Measurements from ENCODE around the gene FAIM2.
A peak's percentile ranks its signal among the peaks of the same experiment; 100 is the strongest.

Gene FAIM2

DNA sequence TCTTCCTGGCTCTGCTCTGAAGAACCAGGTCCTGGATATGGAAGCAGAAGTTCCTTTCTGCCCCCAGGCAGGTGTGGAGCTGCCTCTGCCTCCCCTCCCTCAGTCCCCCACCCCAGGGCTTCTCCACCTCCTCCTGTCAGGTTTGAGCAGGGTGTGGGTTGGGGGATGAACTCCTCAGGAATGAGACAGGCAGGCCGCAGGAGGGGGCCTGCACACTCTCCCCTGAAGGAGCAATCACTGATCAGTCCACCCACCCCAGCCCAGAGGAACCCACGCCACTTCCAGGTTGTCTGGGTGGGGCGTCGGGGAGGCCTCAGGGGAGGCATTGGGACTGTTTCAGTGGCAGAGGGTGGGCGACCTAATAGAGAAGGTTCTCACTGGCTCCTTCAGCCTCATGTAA, 26.6 kb downstream of the FAIM2 start:
- DNase-seq = no peak

DNA sequence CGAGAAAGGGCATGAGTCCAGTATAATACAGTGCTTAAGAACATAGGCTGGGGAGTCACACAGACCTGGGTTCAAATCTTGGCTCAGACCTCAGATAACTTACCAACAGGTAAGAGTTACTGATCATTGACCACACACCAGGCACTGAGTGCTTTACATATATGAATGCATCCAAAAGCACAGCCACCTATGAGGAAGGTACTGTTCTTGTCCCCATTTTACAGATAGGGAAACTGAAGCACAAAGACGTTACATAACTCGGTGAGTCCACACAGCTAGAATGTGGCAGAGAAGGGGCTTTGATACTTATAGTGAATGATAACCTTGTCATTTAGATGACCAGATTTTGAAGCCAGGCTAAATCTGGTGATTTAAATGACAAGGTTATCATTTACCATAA, 27.6 kb downstream of the FAIM2 start:
- peak; percentile 20 for DNase-seq

DNA sequence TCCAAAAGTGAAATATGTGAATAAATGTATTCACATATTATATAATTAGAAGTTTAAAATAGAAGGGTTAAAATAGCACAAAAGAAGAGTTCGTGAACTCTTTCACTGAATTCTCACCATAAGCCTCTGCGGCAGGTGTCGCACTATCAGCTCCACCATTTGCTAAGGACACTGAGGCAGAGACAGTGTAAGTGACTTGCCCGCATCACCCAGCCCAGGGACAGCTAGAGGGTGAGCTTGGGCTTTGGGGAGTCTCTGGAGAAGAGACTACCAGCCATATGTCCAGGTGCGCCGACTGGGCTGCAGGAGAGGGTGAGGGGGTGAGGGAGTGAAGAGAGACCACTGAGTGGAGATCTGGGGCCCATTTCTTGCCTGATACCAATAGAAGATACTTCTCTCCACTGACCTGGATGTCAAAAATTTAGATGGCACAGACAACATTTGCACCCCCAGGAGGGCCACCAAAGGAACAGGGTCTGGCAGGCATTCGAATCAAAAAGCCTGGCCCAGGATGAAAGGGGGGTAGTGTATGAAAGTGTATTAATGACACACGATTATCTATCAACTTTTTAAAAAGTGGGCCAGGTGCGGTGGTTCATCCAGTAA, 28.5 kb downstream of the FAIM2 start:
- peak; percentile 40 for DNase-seq

DNA sequence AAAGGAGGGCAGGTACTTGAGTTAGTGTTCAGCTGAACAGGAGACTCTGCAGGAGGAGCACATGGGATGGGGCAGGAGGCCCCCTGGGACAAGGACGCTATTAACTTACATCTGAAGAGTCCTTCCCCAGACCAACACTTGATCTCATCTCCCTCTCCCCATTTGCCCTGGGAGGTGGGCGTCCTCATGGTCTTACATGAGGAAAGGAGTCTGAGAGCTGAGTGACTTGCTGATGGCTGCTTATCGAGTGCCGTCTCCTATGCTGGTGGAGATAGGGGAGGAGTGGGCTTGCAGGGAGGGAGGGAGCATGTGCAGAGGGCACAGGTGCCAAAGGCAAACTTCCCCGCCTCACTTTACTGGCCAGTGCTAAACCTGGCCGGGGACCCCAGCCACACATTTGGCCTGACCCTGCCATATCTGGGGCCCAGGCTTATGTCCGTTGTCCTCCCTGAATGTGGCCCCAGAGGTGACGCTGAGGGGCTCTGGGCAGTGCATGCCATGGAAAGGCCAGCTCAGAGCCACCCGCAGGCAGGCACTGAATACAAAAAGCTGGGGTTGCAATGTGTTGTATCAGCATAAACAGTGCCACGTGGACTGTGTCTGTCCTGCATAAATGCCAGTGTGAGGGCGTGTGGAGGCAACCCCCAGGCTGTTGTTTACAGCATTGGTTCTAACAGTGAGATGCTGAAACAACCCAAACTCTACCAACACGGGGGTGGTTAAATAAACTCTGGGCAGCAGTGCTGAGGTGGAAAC, 29.4 kb downstream of the FAIM2 start:
- DNase-seq = peak; percentile 54

DNA sequence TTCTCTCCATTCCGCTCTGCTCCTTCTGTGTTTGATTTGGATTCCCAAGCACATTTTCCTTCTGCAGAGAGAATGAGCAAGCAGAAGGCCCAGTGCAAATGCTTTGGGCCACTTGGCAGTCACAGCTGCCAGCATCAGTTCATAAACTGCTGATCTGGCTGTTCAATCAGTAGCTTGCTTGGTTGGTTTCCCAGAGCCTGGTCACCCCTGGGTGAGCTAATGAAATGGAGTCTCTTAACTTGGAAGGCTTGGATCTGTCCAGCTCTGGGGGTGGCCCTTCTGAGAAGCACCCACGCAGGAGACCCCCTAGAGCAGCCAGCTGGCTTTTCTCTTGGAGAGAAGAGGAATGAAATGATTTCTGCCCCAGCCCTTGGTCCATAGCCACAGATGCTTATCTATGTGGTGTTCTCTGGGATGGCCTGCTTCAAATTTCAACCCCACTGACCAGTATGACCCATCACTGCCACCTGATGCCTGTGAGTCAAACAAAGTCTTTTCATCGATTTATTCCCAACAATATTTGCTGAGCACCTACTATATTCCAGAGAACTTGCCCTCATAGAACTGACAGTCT, 30.3 kb downstream of the FAIM2 start:
- peak; percentile 35 for DNase-seq

DNA sequence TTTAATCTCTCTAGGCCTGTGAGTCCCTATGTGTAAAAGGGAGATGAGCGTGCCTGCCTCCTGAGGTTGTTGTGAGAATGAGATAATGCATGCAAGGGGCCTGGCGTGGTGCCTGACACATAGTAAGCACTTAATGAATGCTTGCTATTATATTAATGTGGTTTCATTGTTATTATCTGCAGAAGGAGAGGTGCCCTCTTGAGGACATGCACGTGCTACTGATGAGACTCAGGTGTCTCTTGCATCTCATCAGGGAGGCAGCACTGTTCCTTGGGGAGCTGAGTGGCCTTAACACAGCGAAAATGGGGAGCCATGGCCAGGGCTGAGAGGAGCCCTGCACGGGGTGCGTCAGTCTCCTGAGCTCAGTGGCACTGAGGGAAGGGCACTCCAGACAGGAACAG, 30.9 kb downstream of the FAIM2 start:
- peak; percentile 44 for DNase-seq

DNA sequence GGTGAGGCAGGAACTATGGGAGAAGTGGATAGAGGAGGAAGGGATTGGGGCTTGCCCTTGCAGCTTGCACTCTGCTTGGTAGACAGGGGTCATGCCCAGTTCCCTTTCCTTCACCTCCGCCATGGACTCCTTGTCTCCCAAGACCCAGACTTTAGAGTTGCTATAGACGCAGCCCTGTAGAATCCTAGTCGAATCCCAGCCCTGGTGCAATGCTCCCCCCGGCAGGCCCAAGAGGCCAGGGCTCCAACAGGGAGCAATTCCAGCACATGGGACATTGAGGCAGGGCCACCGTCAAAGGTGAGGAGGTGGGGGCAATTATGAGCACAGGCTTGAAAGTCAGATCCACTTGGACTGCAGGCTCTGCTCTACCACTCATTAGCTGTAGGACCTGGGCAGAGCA, 31.3 kb downstream of the FAIM2 start:
- DNase-seq = peak; percentile 48

DNA sequence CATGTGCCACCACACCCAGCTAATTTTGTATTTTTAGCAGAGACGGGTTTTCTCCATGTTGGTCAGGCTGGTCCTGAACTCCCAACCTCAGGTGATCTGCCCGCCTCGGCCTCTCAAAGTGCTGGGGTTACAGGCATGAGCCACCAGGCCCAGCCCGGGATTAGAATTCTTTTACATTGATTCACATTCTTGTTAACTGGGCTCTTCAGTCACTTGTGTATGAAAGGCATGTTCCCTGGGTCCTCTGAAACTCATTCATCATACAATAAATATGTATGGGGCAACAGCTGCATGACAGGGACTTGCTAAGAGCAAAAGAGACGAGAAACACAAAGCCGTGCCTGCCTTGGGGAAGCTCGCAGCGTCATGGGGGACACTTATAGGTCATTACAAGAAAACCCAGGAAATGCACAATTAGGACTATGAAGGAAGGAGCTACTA, 31.9 kb downstream of the FAIM2 start:
- DNase-seq = peak; percentile 58

DNA sequence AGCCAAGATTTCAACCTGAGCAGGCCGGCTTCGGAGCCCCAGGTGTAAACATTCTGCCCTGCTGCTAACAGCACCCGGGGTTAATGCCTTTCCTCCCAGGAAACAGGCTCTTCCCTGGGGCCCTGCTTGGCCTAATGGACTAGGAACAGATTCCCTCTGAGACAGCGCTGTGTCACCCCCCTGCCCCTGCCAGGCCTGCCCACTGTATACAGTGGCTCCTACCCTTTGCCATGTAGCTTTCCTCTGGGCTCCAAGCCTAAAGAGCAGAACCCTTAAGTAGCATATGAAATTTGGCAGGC, 32.5 kb downstream of the FAIM2 start:
- DNase-seq = peak; percentile 79

DNA sequence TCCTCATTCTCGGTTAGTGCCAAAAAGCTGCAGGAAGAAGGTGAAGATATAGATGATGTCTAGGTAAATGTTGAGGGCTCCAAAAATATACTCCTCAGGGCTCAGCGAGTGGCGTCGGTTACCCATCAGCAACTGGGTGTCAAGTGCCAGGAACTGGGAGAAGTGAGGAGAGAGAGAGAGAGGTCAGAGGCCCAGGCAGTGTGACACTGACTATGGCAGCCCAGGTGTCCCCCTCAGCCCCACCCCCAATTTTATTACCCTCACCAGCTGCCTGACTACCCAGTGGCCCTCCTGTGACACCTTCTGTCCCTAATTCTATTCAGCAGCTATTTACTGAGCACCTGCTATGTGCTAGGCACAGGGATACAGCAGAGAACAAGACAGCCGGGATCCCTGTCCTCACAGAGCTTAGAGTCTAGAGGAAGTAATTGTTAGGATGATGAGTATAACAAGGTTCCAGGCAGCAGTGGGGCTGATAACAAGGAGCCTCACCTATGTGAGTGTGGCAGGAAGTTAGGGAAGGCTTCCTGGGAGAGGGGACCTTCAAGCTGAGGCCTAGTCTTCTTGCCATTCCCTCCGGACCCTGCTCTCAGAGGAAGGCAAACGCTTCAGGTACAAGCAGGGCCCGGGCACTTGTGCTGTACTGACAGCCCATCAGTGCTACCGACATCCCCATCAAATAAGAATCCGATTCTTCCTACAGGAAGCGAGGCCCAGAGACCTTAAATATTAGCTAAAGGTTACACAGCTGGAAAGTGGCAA, 33.0 kb downstream of the FAIM2 start:
- DNase-seq = no peak

DNA sequence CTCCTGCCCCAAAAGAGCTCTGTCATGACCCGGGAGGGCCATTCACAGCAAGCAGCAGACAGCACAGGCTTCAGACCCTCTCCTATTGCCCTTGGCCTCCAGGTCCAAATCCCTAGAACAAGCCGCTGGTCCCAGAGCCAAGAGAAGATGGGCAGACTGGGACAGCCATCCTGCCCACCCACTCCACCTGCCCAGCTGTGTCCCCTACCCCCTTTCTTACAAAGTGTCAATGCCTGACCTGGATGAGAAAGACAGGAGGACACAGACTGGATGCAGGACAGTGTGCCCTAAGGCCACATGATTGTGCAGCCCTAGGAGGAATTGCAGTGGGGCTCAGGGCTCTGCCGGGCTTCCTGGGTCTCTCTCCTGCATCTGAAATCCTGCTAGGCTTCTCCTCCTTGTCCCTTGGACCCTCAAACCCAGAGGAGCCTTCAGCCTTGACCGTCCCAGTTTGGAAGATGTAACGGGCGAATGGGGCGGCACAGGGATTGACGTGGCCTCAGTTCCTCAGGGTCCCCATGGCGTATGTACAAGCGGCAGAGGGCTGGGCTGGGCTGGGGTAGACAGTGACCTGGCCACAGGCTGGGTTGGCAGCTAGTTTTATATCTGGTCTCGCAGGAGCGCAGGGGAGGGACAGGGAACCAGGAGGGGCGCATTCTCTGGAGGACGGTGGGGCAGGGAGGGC, 33.7 kb downstream of the FAIM2 start:
- peak; percentile 56 for DNase-seq

DNA sequence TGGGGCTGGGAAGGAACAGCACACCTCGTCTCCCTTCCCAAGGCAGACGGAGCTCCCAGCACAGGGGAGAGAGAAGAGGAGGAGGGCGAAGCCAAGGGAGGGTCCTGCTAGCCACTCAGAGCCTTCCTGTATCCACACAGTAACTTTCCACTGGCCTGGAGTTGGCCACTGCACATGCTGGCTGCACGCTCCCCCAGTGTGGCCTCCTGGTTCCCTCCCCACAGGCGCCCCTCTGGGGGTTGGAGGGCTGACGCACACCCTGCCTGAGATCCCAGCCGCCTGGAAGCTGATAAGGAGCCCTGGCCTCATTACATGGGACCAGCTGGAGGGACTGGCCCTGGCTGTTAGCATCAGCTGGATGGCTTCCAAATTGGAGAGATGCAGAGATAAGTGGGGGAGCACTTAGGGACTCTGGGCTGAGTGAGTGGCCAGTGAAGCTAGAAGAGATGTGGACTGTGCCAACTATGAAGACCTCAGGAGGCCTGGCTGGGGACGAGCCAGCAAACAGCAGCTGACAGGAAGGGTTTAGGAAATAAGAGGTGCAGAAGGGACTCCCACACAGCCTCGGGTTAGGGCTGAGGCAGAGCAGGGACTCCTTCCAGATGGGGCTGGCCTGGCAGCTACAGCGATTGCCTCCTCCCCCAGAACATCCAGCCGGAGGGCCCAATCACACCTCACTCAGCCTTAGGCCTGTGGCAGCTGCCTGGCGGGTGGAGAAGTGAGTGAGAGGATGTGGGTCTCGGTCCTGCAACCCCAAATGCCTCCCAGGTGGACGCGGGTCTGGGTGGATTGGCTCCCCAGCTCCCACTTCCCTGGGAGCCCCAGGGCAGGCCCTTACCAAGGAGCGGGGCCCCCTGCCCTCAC, 34.5 kb downstream of the FAIM2 start:
- peak; percentile 98 for DNase-seq

DNA sequence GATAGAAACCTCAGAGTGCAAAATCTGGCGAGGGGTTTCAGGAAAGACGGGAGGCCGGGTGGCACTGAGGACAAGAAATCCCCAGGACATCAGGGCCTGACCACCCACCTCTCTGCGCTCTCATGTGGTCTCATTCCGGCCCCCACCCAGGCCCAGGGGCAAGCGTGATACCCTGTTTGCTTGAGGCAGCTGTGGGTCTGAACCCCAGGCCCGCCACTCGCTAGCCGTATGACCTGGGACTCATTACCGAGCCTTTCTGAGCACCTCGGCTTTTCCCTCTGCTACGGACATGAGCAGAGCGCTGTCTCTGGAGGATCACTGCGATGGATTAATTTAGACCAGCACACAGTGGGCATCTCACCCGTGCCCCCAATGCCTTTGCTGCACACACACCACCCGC, 35.3 kb downstream of the FAIM2 start:
- DNase-seq = peak; percentile 52

DNA sequence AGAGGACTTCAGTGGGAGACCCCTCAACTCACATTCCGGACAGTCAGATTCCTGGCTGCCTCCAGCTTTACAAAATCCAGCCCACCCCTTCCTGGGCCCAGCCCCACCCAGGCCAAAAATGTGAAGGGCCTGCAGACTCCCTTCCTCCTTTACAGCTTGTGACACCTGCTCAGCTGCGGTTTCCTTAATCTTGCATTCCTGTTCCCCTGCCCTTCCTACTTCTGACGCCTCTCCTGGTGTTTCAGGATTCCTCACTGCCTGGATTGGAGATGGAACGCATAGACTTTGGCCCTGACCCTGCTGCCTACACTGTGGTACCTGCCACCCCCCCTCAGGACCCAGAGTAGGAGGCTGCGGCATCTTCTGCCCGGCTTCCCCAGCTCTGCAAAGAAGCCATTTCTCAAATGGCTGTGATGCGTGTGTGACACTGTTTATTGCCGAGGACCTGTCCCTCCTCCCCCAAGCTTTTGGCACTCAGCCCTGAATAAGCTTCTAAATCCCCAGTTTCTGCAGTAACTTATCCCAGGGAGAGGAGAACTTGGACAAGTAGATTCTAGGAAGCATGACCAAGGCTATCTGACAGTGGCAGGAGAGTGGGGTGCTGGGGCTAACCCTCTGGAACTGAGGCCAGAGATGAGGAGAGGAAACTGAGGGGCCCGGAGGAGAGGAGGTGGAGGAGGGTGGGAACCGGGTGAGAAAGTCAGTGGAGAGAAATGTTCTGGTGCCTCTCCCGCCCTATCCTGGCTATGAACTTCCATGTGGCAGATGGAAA, 35.9 kb downstream of the FAIM2 start:
- peak; percentile 59 for DNase-seq

DNA sequence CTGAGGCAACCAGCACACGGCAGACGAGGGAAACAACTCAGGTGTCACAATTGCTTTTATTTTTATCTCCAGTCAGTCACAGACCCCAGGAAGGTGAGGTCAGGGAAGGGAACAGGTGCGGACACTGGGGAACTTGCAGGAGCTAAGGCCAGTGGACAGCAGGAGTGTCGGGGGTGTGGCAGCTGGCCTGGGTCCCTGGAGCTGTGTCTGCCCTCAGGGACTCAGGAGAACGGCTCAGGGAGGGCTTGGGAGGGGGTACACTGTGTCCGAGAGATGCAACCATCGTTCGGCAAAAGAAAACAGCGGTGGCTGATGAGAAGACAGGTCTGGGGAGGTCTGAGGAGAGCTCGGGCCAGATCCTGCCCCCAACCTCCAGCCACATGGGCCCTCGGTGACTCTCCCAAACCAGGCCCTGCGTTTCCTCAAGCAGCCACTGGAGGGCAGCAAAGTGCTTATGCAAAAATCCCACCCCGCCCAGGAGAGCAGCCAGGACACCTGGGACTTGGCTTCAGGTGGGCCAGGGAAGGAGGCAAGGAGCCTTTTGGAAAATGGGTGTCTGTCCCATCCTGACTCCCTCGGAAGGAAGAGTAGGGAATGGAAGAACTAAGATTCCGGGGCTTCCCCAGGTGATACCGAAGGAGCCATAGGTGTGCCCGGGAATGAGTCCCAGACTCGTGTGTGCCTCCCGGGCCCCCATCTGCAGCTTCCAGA, 36.7 kb downstream of the FAIM2 start:
- DNase-seq = peak; percentile 91

DNA sequence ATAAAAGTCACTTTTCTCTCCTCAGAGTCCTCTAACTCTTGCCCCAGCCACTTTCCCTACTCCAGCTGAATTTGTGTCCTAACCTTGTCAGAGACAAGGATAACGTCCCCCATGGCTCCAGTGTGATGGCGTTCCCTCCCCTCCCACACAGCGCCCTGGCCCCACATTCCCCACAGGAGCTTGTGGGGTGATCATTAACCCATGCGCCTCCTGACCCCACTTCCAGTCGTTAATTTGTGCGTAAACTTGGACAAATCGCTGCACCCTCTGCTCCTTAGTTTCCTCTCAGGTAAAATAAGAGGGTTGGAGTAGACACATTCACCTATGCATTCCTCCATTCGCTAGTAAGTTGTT, 37.9 kb downstream of the FAIM2 start:
- DNase-seq = peak; percentile 42

DNA sequence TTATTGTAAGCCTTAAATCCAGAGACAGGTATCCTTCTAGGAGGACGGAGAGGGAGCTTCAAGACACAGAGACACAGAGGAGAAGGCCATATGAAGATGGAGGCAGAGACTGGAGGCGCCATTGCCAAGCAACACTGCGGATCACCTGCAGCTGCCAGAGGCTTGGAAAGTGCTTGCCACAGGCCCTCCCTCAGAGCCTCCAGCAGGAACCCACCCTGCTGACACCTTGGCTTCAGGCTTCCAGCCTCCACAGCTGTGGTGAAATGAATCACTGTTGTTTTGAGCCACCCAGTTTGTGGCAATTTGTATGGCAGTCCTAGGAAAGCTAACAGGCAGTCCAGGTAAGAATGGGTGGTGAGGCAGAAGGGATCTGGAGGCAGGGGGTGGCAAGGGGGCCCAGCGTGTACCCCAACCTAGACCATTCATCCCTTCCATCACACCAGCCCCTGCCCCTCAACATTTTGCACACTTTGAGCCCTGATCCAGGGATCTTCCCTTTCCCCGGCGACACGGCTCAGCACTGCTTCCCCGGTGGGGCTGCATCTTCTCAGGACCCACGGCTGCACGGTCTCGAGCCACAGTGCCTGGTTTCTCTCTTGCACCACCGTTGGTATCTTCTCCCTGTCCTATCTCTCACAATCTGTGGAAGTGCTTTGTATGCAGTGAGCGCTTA, 38.5 kb downstream of the FAIM2 start:
- DNase-seq = peak; percentile 49

DNA sequence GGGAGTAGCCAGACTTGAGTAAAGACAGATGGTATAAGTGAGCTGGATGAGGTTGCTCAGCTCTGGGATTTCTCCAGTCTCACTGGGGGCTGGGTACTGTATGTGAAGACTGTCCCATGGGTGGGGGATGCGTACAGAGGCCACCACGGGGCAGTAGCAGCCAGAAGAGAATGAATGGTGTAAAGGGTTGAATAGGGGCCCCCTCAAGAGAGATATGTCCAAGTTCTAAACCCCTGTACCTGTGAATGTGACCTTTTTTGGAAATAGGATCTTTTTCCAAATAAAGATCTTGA, 39.0 kb downstream of the FAIM2 start:
- DNase-seq = no peak

DNA sequence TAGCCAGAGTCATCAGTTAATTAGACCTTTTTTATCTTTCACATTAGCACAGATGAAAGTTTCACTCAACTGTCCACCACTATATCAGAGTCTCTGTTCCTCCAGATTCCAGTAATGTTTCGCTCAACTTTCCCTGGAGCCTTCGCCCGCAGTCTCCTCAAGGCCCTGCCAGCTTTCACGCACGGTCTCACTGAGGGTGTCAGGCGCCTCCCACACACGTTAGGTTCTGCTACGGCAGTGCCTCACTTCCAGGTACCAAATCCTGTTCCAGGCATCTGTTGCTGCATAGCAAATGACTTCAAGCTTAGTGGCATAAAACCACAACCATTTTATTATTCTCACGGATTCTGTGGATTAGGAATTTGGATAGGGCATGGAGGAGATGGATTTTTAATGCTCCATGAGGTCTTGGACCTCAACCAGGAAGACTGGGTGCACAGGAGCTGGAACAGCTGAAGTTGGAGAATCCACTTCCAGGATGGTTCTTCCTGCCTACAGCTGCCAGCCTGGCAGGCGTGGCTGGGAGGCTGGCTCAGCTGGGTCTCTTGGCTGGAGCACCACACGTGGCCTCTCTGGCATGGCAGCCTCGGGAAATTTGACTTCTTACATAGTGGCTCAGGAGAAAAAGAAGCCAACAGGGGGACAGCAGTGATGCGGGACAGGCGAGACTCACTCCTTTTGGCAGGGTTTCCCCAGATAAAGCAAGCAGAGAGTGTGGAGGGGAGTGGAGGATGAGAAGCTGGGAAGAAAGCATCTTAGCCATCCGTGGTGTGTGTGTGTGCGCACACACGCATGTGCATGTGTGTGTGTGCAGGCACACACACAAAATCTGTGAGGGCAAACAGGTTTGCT, 39.5 kb downstream of the FAIM2 start:
- DNase-seq = peak; percentile 48

Measured in islet precursor cell (in vitro differentiated cells).